Erythroblast (primary cell): ENCODE data around the gene ATPAF2.

Source experiments
- DNase-seq, 2 experiments: peaks; one replicate each; lab custom pipeline; 2025; lab: John Stamatoyannopoulos, UW
- GATA1 ChIP-seq: IDR thresholded peaks from 2 replicates; pipeline ENCODE4 v1.6.1; 2011; ENCODE audit warnings: low read depth, mild to moderate bottlenecking, control low read depth, low read length, moderate library complexity
- POLR2A ChIP-seq: IDR thresholded peaks from 2 replicates; pipeline ENCODE4 v1.6.1; 2011; ENCODE audit warnings: mild to moderate bottlenecking, low read length

The ATPAF2 gene

DNA sequence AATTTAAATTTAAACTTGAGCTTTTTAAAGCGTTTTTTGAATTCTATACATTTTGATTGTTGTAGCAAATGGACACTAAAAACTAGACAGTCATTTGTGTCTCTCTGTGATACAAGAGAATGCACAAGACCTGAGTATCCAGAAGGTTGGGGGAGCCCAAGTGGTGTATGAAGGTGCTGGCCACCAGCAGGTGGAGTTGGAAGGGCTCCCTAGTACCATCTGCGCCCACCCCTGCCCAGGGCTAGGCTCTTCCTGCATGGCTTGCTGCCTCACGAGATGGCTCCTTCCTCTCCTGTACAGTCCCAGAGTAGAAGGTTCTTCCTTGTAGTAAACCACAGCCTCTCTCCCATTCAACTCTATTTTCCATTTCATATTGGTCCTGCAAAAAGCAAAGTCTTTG, 17.2 kb upstream of the ATPAF2 start:
- TF ChIP-seq POLR2A, result no peak
- TF ChIP-seq GATA1, result no peak
- no peak for DNase-seq

- no peak for TF ChIP-seq POLR2A
- TF ChIP-seq GATA1, result no peak
- DNase-seq, result no peak
Measured at GRCh38 chr17:18055597-18055996, 16.6 kb upstream of the ATPAF2 start.

DNA sequence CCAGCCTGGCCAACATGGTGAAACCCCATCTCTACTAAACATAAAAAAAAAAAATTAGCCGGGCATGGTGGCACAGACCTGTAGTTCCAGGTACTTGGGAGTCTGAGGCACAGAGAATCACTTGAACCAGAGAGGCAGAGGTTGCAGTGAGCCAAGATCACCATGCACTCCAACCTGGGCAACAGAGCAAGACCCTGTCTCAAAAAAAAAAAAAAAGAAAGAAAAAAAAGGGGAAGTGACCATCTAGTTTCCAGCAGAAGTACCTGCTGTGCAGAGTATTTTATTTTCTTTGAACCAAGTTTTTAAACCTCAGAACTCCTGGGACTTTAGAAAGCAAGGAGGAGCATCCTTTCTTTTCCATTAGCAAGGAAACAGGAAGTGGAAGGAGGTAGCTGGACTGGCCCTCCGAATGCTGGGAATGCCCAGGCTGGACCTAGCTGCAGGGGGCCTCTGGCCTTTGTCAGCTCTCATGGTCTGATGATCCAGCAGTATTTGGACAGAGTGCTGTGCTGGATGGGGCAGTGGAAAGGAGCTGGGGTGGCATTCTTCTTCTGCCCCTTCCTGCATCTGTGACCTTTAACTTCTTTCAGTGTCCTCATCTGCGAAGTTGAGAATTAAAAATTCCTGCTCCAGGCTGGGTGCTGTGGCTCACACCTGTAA, 6.9 kb upstream of the ATPAF2 start:
- no peak for TF ChIP-seq POLR2A
- no peak for TF ChIP-seq GATA1
- no peak for DNase-seq

- no peak for TF ChIP-seq POLR2A
- TF ChIP-seq GATA1, result no peak
- no peak for DNase-seq
Measured at GRCh38 chr17:18044609-18045008, 5.6 kb upstream of the ATPAF2 start.

- TF ChIP-seq POLR2A (no peak), GATA1 (no peak)
- peak; percentile 28 to 39 for DNase-seq
Measured at GRCh38 chr17:18043491-18043890, 4.5 kb upstream of the ATPAF2 start.

DNA sequence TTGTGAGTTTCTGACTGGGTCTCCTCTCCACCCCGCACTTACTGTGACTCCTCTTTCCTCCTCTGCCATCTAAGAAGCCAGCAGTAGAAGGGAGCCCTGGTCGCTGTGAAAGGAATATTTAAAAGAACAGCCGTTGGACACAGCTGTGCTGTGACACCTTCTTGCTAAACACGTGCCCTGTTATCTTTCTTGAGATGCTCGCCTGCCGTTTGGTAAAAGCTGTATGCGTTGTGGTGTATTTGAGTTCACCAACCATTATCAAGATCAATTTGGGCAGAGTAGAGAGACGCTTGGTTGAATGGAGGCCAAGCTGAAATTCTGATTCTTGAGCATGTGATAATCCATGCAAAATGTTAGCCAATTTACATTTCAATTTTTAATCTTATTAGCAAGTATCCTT, 4.0 kb upstream of the ATPAF2 start:
- peak; percentile 56 to 70 for DNase-seq
- no peak for TF ChIP-seq GATA1
- no peak for TF ChIP-seq POLR2A

GRCh38 chr17:18041776-18042175, 2.8 kb upstream of the ATPAF2 start:
- peak; percentile 31 to 36 for DNase-seq
- TF ChIP-seq GATA1, result no peak
- TF ChIP-seq POLR2A, result no peak

DNA sequence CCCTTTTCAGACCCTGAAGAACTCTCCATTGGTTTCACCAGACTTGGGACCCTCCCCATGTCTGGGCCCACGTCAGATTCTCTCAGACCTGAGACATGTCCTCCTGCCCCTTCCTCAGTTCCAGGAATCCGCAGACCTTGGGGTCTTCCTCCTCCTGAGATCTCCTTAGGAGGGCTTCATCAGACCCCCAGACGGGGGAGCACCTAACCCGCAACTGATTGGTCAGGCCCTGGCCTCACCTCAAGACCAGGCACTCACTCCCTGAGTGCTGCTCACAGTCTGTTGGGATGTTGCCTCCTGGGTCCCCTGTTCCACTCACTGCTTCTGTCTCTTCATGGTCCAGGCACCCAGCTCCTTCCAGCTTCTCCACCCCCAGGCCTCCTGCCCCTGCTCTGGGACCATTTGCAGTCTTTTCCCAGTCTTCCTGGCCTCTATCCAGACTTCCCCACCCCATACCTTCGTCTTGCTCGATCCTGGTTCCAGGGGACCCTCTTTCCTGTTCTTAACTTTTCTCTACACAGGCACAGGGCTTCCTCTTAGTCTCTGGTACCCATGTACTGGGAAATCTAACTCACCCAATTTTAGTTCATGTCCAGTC, 1.4 kb upstream of the ATPAF2 start:
- TF ChIP-seq POLR2A (no peak), GATA1 (no peak)

GRCh38 chr17:18039535-18040260, 730 bp upstream of the ATPAF2 start:
- peak; percentile 74 to 82 for DNase-seq
- TF ChIP-seq POLR2A (no peak), GATA1 (no peak)

More for the DNA sequence above, 1.4 kb upstream of the ATPAF2 start:
- DNase-seq, result peak in 1 of 2 experiments; percentile 47

- peak in 1 of 2 experiments; percentile 50 for DNase-seq
- TF ChIP-seq POLR2A (no peak), GATA1 (no peak)
Measured at GRCh38 chr17:18038149-18038850, 668 bp downstream of the ATPAF2 start.

- TF ChIP-seq GATA1 (no peak), POLR2A (no peak)
- DNase-seq, result peak in 1 of 2 experiments; percentile 34
Measured at GRCh38 chr17:18037486-18037885, 1.5 kb downstream of the ATPAF2 start.

DNA sequence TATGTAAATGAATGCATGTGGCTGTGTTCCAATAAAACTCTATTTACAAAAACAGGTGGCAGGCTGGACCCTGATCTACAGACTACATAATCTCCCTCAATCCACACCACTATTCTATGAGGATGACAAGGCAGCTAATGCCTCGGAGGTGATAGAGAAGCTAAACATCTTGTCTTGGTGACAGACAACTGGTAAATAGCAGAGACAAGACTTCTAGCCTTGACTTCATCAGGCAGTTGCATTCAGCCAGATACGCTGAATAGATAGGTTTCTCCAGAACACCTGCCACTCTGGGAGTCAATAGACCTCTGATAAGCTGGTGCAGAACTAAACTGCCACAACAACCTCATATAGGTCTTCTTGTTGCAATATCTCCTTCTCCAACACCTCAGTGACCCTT, 3.3 kb downstream of the ATPAF2 start:
- DNase-seq, result peak; percentile 65 to 93
- TF ChIP-seq GATA1 (no peak), POLR2A (no peak)

DNA sequence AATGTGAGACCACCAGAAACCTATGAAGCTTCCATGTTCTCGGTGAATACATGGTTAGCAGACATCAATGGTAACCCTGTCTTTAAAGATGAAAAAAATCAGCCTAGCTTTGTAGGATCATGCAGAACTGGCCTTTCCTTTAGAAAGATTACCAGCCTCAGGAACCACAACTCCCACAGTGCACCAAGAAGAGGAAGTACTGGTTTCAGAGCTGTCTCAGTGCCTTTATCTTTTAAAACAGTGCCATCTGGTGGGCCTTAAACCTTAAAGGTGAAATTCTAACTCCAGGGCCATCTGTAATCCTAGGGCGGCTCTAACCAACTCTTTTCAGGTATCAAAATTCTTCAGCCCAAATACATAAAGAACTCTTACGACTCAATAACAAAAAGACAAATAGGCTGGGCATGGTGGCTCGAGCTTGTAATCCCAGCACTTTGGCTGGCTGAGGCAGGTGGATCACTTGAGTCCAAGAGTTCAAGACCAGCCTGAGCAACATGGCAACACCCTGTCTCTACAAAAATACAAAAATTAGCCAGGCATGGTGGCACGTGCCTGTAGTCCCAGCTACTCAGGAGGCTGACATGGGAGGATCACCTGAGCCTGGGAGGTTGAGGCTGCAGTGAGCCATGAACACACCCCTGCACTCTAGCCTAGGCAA, 5.4 kb downstream of the ATPAF2 start:
- DNase-seq, result peak; percentile 84 to 85
- no peak for TF ChIP-seq GATA1

GRCh38 chr17:18031955-18032354, 7.0 kb downstream of the ATPAF2 start:
- no peak for DNase-seq
- TF ChIP-seq POLR2A (no peak), GATA1 (no peak)
